Endothelial cell of umbilical vein (primary cell): ENCODE results near the gene C20orf141. TPM values are rescaled to one million over a fixed set of nuclear protein-coding genes. Genes with fewer than 3 reads are reported as not detected.

Experiments used
- BruUV-seq: library from RNA; stranded (reverse); fragments of 400-500 nt; replicated peaks from 2 replicates; lab custom pipeline; 2021; lab: Mats Ljungman, UMichigan
- CTCF ChIA-PET: fragments of 300-600, 350-600 bp; sonication (Branson Sonifier 250); formaldehyde crosslinking; loops from one replicate; lab custom pipeline; 2021; ENCODE audit warnings: antibody characterized with exemption, inconsistent platforms; lab: Charles Lee
- POLR2A ChIA-PET: fragments of 300-600, 350-600 bp; sonication (Branson Sonifier 250); formaldehyde crosslinking; loops from one replicate; lab custom pipeline; 2021; ENCODE audit warnings: antibody characterized with exemption, inconsistent platforms; lab: Charles Lee
- DNase-seq: peaks from one replicate; pipeline ENCODE4 v3.0.0-alpha.2; 2011; ENCODE audit warnings: low read depth, low spot score
- FAIRE-seq: peaks from 2 replicates; lab custom pipeline; 2011; peaks lifted over from hg19 to GRCh38; lab: Jason Lieb, UNC
- H2AFZ ChIP-seq: 2 replicates; pipeline ENCODE4 v1.6.0; 2012; ENCODE audit warnings: low read depth, low read length, control low read depth, inconsistent platforms
- H3K27ac ChIP-seq: 2 replicates; pipeline ENCODE4 v1.5.1; 2011; ENCODE audit warnings: low read depth, mild to moderate bottlenecking, control low read depth, low read length, moderate library complexity; ENCODE audit not compliant: insufficient read depth
- H3K27me3 ChIP-seq, 2 experiments: 2 replicates each; pipeline versions ENCODE4 v1.6.0 to v1.6.1; 2011; ENCODE audit warnings: low read length in 2 of 2, mixed read lengths in 1 of 2; ENCODE audit not compliant: control insufficient read depth in 2 of 2, insufficient read depth in 2 of 2
- H3K36me3 ChIP-seq, 2 experiments: 2 replicates in 1 of 2; 3 replicates in 1 of 2; pipeline ENCODE4 v1.5.1; 2011; ENCODE audit warnings: low read length in 2 of 2, mild to moderate bottlenecking in 1 of 2, moderate library complexity in 1 of 2; ENCODE audit not compliant: control insufficient read depth in 2 of 2, insufficient read depth in 2 of 2; ENCODE audit errors: extremely low read depth in 1 of 2
- H3K4me1 ChIP-seq: 3 replicates; pipeline ENCODE4 v1.5.1; 2011; ENCODE audit warnings: mild to moderate bottlenecking, low read length; ENCODE audit not compliant: control insufficient read depth, insufficient read depth; ENCODE audit errors: extremely low read depth
- H3K4me2 ChIP-seq: 2 replicates; pipeline ENCODE4 v1.6.1; 2011; ENCODE audit warnings: low read length, control low read depth, mixed read lengths; ENCODE audit not compliant: insufficient read depth
- H3K4me3 ChIP-seq, 3 experiments: fragments of 200-600 bp in 1 of 3; sonication (generic), shearing (Covaris generic) in 1 of 3; replicated peaks in 1 of 3; 2 replicates each; pipeline ENCODE4 v1.5.1; 2011 to 2016; ENCODE audit warnings: control low read depth in 3 of 3, low read length in 3 of 3, mild to moderate bottlenecking in 2 of 3, inconsistent platforms in 1 of 3, low read depth in 1 of 3, moderate library complexity in 1 of 3; ENCODE audit not compliant: insufficient read depth in 1 of 3
- H3K79me2 ChIP-seq: 2 replicates; pipeline ENCODE4 v1.6.0; 2012; ENCODE audit warnings: low read length, inconsistent platforms; ENCODE audit not compliant: control insufficient read depth, insufficient read depth
- H3K9ac ChIP-seq: replicated peaks from 2 replicates; pipeline ENCODE3; 2011; ENCODE audit warnings: low read length, control low read depth; ENCODE audit not compliant: insufficient read depth; ENCODE audit errors: extremely low read depth
- H3K9me1 ChIP-seq: replicated peaks from 3 replicates; pipeline ENCODE4 v1.6.0; 2011; ENCODE audit warnings: mild to moderate bottlenecking, low read length; ENCODE audit not compliant: control insufficient read depth, insufficient read depth; ENCODE audit errors: extremely low read depth
- H3K9me3 ChIP-seq: replicated peaks from 2 replicates; pipeline ENCODE4 v1.5.1; 2012; ENCODE audit warnings: low read length, inconsistent platforms; ENCODE audit not compliant: control insufficient read depth, insufficient read depth
- H4K20me1 ChIP-seq: replicated peaks from 2 replicates; pipeline ENCODE3; 2011; ENCODE audit warnings: mild to moderate bottlenecking, low read length; ENCODE audit not compliant: control insufficient read depth, insufficient read depth; ENCODE audit errors: extremely low read depth
- EZH2 ChIP-seq: IDR thresholded peaks from 2 replicates; pipeline ENCODE4 v1.6.1; 2012; ENCODE audit warnings: borderline replicate concordance, low read depth, mild to moderate bottlenecking, moderate library complexity, low read length, inconsistent platforms; ENCODE audit not compliant: severe bottlenecking
- MYC ChIP-seq: IDR thresholded peaks from one replicate; pipeline ENCODE4 v1.6.1; 2011; ENCODE audit warnings: mild to moderate bottlenecking, low read depth, low read length
- POLR2A ChIP-seq: IDR thresholded peaks from 2 replicates; pipeline ENCODE4 v1.6.1; 2012; ENCODE audit warnings: low read depth, mild to moderate bottlenecking, control low read depth, low read length
- POLR2AphosphoS5 ChIP-seq: IDR thresholded peaks from 2 replicates; pipeline ENCODE4 v1.6.1; 2012; ENCODE audit warnings: low read depth, mild to moderate bottlenecking, control low read depth, low read length, moderate library complexity; ENCODE audit not compliant: insufficient read depth
- dilution Hi-C: fragments of 300-500 bp; cut with MboI; formaldehyde crosslinking; loops from one replicate; pipeline ENCODE4 v1.15.0; 2019; ENCODE audit warnings: low sequenced_read_pairs; ENCODE audit not compliant: extremely low pct_ligation_motif_present
- intact Hi-C: fragments of 100-400 bp; cut with micrococcal nuclease; formaldehyde crosslinking; loops from one replicate; pipeline ENCODE4 v1.10.0; 2022
- polyA plus RNA-seq, 4 experiments: library from polyadenylated mRNA; depleted of rRNA in 3 of 4; stranded (reverse) in 3 of 4; unstranded in 1 of 4; fragments of >200 nt; gene quantifications; 2 replicates each; pipeline versions ENCODE4 v1.2.1 to v1.2.3, GENCODE V29; 2011 to 2012; ENCODE audit warnings: missing spikeins in 1 of 4
- total RNA-seq: library from RNA; stranded (reverse); gene quantifications from 2 replicates; pipeline ENCODE4 v1.2.3, GENCODE V29; 2021

C20orf141 gene
- total and polyA plus RNA-seq, 2 donors (not counting 3 experiments of a cell fraction or from before 2014, with no cell fraction given): not detected

GRCh38 chr20:2820084-2820895 is 5.5 kb downstream of the C20orf141 start:
- ChIA-PET POLR2A (no interaction called here), CTCF (interaction anchor here (0.7 kb wide), 2 partner anchors 67 to 211 kb away, joined by 3 read pairs; no protein-coding TSS in a partner anchor)
- no peak overlapping the region for H3K9ac ChIP-seq
- BruUV-seq: no TSS peak
- peaks cover 25 to 29% of the 10 kb centered on the region in 2 experiments for H3K27me3 ChIP-seq
- H3K4me2 ChIP-seq: no peak overlapping the region
- no peaks in the 10 kb centered on the region for H3K9me3 ChIP-seq
- H3K36me3 ChIP-seq: no peaks in the 10 kb centered on the region
- no peak overlapping the region for H3K4me3 ChIP-seq
- TF ChIP-seq MYC (no peak), EZH2 (peak; percentile 8), POLR2A (no peak)
- intact Hi-C loops (no loop called here), dilution Hi-C loops (no loop called here)
- FAIRE-seq: no peak
- H2AFZ ChIP-seq: no peak overlapping the region
- H3K79me2 ChIP-seq: no peaks in the 10 kb centered on the region
- no peak for DNase-seq
- H4K20me1 ChIP-seq: no peaks in the 10 kb centered on the region
- H3K27ac ChIP-seq: no peak overlapping the region
- H3K9me1 ChIP-seq: no peaks in the 10 kb centered on the region
- no peaks in the 10 kb centered on the region for H3K4me1 ChIP-seq

- H3K9me1 ChIP-seq: no peaks in the 10 kb centered on the region
- no peak overlapping the region for H3K4me3 ChIP-seq
- no peak overlapping the region for H3K4me2 ChIP-seq
- H3K4me1 ChIP-seq: no peaks in the 10 kb centered on the region
- BruUV-seq: no TSS peak
- DNase-seq (no peak), FAIRE-seq (no peak)
- H3K36me3 ChIP-seq: no peaks in the 10 kb centered on the region
- no peaks in the 10 kb centered on the region for H3K9me3 ChIP-seq
- peaks cover 29 to 31% of the 10 kb centered on the region in 2 experiments for H3K27me3 ChIP-seq
- TF ChIP-seq EZH2: peak; percentile 98
- TF ChIP-seq POLR2AphosphoS5: no peak
- no peak overlapping the region for H3K27ac ChIP-seq
- ChIA-PET POLR2A (no interaction called here), CTCF (interaction anchor here (0.5 to 1.2 kb wide), 2 partner anchors 31 to 393 kb away, joined by 3 to 4 read pairs; no protein-coding TSS in a partner anchor)
- no peaks in the 10 kb centered on the region for H4K20me1 ChIP-seq
- intact Hi-C loops (no loop called here), dilution Hi-C loops (no loop called here)
- no peaks in the 10 kb centered on the region for H3K79me2 ChIP-seq
- H2AFZ ChIP-seq: no peak overlapping the region
- no peak overlapping the region for H3K9ac ChIP-seq
Measured at GRCh38 chr20:2820896-2821869, 6.4 kb downstream of the C20orf141 start.
